ENCODE data around the gene NOS1.

The NOS1 gene

GRCh38 chr12:117216686-117217085, 144.7 kb downstream of the NOS1 start:
- no peak for TF ChIP-seq CTCF (IDR thresholded peaks at IDR 0.05; ENCODE audit: poor library complexity, severe bottlenecking)
- no peaks in the 10 kb centered on the region for H3K9me3 ChIP-seq (ENCODE audit: severe bottlenecking)
- no peak for DNase-seq (ENCODE audit: low spot score)
- no peak for ATAC-seq (ENCODE audit: low read depth)
- H3K4me3 ChIP-seq (ENCODE audit: severe bottlenecking) = no peak overlapping the region
- H3K27ac ChIP-seq (ENCODE audit: poor library complexity, severe bottlenecking) = no peak overlapping the region
- no peaks in the 10 kb centered on the region for H3K4me1 ChIP-seq (ENCODE audit: insufficient read depth, poor library complexity, severe bottlenecking)
- H3K27me3 ChIP-seq (ENCODE audit: insufficient read depth, poor library complexity, severe bottlenecking) = no peaks in the 10 kb centered on the region
- no peaks in the 10 kb centered on the region for H3K36me3 ChIP-seq (ENCODE audit: low read depth)

- Histone ChIP-seq H3K27me3 (ENCODE audit: insufficient read depth, poor library complexity, severe bottlenecking) (no peaks in the 10 kb centered on the region), H3K9me3 (ENCODE audit: severe bottlenecking) (no peaks in the 10 kb centered on the region), H3K4me3 (ENCODE audit: severe bottlenecking) (no peak overlapping the region), H3K27ac (ENCODE audit: poor library complexity, severe bottlenecking) (no peak overlapping the region), H3K4me1 (ENCODE audit: insufficient read depth, poor library complexity, severe bottlenecking) (no peaks in the 10 kb centered on the region), H3K36me3 (ENCODE audit: low read depth) (no peaks in the 10 kb centered on the region)
- TF ChIP-seq CTCF (IDR thresholded peaks at IDR 0.05; ENCODE audit: poor library complexity, severe bottlenecking) = no peak
- DNase-seq (ENCODE audit: low spot score) (no peak), ATAC-seq (ENCODE audit: low read depth) (no peak)
Measured at GRCh38 chr12:117214797-117215196, 146.6 kb downstream of the NOS1 start.

GRCh38 chr12:117213295-117213808, 148.1 kb downstream of the NOS1 start:
- Histone ChIP-seq H3K4me1 (ENCODE audit: insufficient read depth, poor library complexity, severe bottlenecking) (no peaks in the 10 kb centered on the region), H3K9me3 (ENCODE audit: severe bottlenecking) (no peaks in the 10 kb centered on the region), H3K27ac (ENCODE audit: poor library complexity, severe bottlenecking) (no peak overlapping the region), H3K4me3 (ENCODE audit: severe bottlenecking) (no peak overlapping the region), H3K27me3 (ENCODE audit: insufficient read depth, poor library complexity, severe bottlenecking) (no peaks in the 10 kb centered on the region), H3K36me3 (ENCODE audit: low read depth) (no peaks in the 10 kb centered on the region)
- ATAC-seq (ENCODE audit: low read depth) (no peak), DNase-seq (ENCODE audit: low spot score) (no peak)
- no peak for TF ChIP-seq CTCF (IDR thresholded peaks at IDR 0.05; ENCODE audit: poor library complexity, severe bottlenecking)

- Histone ChIP-seq H3K27me3 (ENCODE audit: insufficient read depth, poor library complexity, severe bottlenecking) (no peaks in the 10 kb centered on the region), H3K27ac (ENCODE audit: poor library complexity, severe bottlenecking) (no peak overlapping the region), H3K36me3 (ENCODE audit: low read depth) (no peaks in the 10 kb centered on the region), H3K4me1 (ENCODE audit: insufficient read depth, poor library complexity, severe bottlenecking) (no peaks in the 10 kb centered on the region), H3K4me3 (ENCODE audit: severe bottlenecking) (no peak overlapping the region), H3K9me3 (ENCODE audit: severe bottlenecking) (no peaks in the 10 kb centered on the region)
- DNase-seq (ENCODE audit: low spot score) = no peak
- peak; percentile 85; the same call in 2 of the 3 replicates for ATAC-seq (ENCODE audit: low read depth)
- TF ChIP-seq CTCF (IDR thresholded peaks at IDR 0.05; ENCODE audit: poor library complexity, severe bottlenecking) = peak; percentile 90
Measured at GRCh38 chr12:117212563-117213190, 148.7 kb downstream of the NOS1 start.

- no peaks in the 10 kb centered on the region for H3K4me1 ChIP-seq (ENCODE audit: insufficient read depth, poor library complexity, severe bottlenecking)
- no peak for ATAC-seq (ENCODE audit: low read depth)
- H3K27me3 ChIP-seq (ENCODE audit: insufficient read depth, poor library complexity, severe bottlenecking) = no peaks in the 10 kb centered on the region
- H3K9me3 ChIP-seq (ENCODE audit: severe bottlenecking) = no peaks in the 10 kb centered on the region
- no peak for DNase-seq (ENCODE audit: low spot score)
- no peaks in the 10 kb centered on the region for H3K36me3 ChIP-seq (ENCODE audit: low read depth)
- no peak overlapping the region for H3K4me3 ChIP-seq (ENCODE audit: severe bottlenecking)
- H3K27ac ChIP-seq (ENCODE audit: poor library complexity, severe bottlenecking) = no peak overlapping the region
- no peak for TF ChIP-seq CTCF (IDR thresholded peaks at IDR 0.05; ENCODE audit: poor library complexity, severe bottlenecking)
Measured at GRCh38 chr12:117210266-117210918, 151.0 kb downstream of the NOS1 start.
